Measurements from ENCODE around the gene CBLN1. TPM values are rescaled to one million over a fixed set of nuclear protein-coding genes. Genes with fewer than 3 reads are reported as not detected.

CBLN1 gene
- total and polyA plus RNA-seq, 9 of the 15 experiments (the other 6 are each of a cell fraction or from before 2014, with no cell fraction given) = not detected

- TF ChIP-seq, protein P1, sequence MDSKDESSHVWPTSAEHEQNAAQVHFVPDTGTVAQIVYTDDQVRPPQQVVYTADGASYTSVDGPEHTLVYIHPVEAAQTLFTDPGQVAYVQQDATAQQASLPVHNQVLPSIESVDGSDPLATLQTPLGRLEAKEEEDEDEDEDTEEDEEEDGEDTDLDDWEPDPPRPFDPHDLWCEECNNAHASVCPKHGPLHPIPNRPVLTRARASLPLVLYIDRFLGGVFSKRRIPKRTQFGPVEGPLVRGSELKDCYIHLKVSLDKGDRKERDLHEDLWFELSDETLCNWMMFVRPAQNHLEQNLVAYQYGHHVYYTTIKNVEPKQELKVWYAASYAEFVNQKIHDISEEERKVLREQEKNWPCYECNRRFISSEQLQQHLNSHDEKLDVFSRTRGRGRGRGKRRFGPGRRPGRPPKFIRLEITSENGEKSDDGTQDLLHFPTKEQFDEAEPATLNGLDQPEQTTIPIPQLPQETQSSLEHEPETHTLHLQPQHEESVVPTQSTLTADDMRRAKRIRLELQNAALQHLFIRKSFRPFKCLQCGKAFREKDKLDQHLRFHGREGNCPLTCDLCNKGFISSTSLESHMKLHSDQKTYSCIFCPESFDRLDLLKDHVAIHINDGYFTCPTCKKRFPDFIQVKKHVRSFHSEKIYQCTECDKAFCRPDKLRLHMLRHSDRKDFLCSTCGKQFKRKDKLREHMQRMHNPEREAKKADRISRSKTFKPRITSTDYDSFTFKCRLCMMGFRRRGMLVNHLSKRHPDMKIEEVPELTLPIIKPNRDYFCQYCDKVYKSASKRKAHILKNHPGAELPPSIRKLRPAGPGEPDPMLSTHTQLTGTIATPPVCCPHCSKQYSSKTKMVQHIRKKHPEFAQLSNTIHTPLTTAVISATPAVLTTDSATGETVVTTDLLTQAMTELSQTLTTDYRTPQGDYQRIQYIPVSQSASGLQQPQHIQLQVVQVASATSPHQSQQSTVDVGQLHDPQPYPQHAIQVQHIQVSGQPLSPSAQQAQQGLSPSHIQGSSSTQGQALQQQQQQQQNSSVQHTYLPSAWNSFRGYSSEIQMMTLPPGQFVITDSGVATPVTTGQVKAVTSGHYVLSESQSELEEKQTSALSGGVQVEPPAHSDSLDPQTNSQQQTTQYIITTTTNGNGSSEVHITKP (IDR thresholded peaks at IDR 0.05; ENCODE audit: partially characterized antibody) = no peak
- TF ChIP-seq SETDB1 (IDR thresholded peaks at IDR 0.05; ENCODE audit: low read length) = no peak
- TF ChIP-seq EWSR1 (IDR thresholded peaks at IDR 0.05; ENCODE audit: borderline replicate concordance, low read depth, partially characterized antibody) = no peak
- TF ChIP-seq BRD9 (IDR thresholded peaks at IDR 0.05; ENCODE audit: low read depth, partially characterized antibody) = no peak
- no peak for TF ChIP-seq ERF (CRISPR knock-in tag; IDR thresholded peaks at IDR 0.05)
- TF ChIP-seq CBFB (CRISPR knock-in tag; IDR thresholded peaks at IDR 0.05) = no peak
- no peak for TF ChIP-seq CBX8 (IDR thresholded peaks at IDR 0.05; ENCODE audit: borderline replicate concordance, extremely low read depth, low read depth, low read length, poor library complexity, severe bottlenecking)
- TF ChIP-seq, protein P2, sequence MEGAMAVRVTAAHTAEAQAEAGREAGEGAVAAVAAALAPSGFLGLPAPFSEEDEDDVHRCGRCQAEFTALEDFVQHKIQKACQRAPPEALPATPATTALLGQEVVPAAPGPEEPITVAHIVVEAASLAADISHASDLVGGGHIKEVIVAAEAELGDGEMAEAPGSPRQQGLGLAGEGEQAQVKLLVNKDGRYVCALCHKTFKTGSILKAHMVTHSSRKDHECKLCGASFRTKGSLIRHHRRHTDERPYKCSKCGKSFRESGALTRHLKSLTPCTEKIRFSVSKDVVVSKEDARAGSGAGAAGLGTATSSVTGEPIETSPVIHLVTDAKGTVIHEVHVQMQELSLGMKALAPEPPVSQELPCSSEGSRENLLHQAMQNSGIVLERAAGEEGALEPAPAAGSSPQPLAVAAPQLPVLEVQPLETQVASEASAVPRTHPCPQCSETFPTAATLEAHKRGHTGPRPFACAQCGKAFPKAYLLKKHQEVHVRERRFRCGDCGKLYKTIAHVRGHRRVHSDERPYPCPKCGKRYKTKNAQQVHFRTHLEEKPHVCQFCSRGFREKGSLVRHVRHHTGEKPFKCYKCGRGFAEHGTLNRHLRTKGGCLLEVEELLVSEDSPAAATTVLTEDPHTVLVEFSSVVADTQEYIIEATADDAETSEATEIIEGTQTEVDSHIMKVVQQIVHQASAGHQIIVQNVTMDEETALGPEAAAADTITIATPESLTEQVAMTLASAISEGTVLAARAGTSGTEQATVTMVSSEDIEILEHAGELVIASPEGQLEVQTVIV (CRISPR knock-in tag; IDR thresholded peaks at IDR 0.05; ENCODE audit: borderline replicate concordance) = no peak
- no peak for TF ChIP-seq U2AF1 (optimal IDR thresholded peaks at IDR 0.05; ENCODE audit: low read depth, low read length)
These were observed 3.1 kb downstream of the CBLN1 start (continued) for GRCh38 chr16:49278567-49278827.
